ENCODE results near the gene MYO3B. TPM values are rescaled to one million over a fixed set of nuclear protein-coding genes. Genes with fewer than 3 reads are reported as not detected.
"Not testable (repeated sequence)": the region's sequence is repeated elsewhere in the genome, so short reads cannot be mapped to it uniquely, and the experiment has no call there.

The MYO3B gene
- total RNA-seq, 2 donors from 2014 or later, result 0.31 TPM; not detected in 1

DNA sequence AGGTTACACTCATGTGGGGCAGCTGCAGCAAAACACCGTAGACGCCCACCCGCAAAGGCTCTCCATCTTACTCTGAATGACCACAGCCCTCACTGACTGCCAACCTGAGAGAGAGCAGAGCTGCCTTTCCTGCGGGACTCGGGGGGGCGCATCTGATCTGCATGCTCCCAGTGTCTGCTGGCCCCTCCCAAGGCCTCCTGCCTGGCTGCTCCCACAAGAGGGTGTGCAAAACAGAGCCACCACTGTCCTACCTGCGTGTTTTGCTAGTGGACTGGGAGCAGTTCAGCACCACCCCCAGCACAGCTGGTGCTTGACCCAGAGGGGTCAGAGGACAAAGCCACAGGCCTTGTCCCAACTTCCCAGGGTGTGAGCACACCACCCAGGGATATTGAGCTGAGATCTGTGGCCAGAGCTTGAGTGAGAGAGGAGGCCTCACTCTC, 76.4 kb downstream of the MYO3B start:
- no peaks in the 10 kb centered on the region for H3K36me3 Mint-ChIP-seq
- DNase-seq (ENCODE audit: low spot score), result no peak
- H3K4me1 Mint-ChIP-seq (ENCODE audit: low read depth in 2 of 2), result no peaks in the 10 kb centered on the region
- peaks cover 4% of the 10 kb centered on the region for H3K9me3 Mint-ChIP-seq
- H3K27ac Mint-ChIP-seq, result no peak overlapping the region
- H3K4me3 Mint-ChIP-seq, result no peak overlapping the region
- H3K27me3 Mint-ChIP-seq, result peaks cover 20 to 42% of the 10 kb centered on the region in 2 donors
- peak in 1 of 2 donors; percentile 53 for ATAC-seq

DNA sequence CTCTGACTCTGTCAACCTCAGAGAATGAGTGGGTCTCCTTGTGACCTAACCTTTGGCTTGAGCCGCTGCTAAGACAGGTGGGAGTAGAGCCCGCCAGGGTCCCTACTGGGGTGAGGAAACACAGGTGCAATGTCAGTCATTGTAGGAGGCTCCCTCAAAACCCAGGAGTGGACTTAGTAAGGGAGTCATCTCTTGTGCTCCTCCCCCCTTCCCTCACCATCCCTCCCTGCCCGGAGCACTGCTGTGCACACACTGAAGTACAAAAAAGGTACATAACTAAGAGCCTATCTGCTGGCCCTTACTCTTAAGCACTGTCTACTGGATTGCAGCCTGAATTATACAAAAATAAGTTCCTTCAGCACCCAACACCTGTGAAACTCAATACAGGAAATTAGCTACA, 77.2 kb downstream of the MYO3B start:
- no peak overlapping the region for H3K27ac Mint-ChIP-seq
- no peaks in the 10 kb centered on the region for H3K36me3 Mint-ChIP-seq
- DNase-seq (ENCODE audit: low spot score), result no peak
- H3K9me3 Mint-ChIP-seq, result peaks cover 4% of the 10 kb centered on the region
- no peak for ATAC-seq
- no peak overlapping the region for H3K4me3 Mint-ChIP-seq
- no peaks in the 10 kb centered on the region for H3K4me1 Mint-ChIP-seq (ENCODE audit: low read depth in 2 of 2)
- peaks cover 18 to 42% of the 10 kb centered on the region in 2 donors for H3K27me3 Mint-ChIP-seq

DNA sequence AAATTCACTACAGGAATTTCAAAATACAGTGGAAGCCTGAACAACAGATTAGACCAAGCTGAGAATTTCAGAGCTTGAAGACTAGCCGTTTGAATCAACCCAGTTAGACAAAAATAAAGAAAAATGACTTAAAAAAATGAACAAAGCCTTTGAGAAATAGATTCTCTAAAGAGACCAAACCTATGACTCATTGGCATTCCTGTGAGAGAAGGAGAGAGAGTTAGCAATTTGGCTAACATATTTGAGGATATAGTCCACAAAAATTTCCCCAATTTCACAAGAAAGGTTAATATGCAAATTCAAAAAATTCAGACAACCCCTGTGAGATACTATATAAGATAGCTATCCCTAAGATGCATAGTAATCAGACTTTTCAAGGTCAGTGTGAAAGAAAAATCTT, 78.0 kb downstream of the MYO3B start:
- H3K9me3 Mint-ChIP-seq, result peaks cover 6% of the 10 kb centered on the region

DNA sequence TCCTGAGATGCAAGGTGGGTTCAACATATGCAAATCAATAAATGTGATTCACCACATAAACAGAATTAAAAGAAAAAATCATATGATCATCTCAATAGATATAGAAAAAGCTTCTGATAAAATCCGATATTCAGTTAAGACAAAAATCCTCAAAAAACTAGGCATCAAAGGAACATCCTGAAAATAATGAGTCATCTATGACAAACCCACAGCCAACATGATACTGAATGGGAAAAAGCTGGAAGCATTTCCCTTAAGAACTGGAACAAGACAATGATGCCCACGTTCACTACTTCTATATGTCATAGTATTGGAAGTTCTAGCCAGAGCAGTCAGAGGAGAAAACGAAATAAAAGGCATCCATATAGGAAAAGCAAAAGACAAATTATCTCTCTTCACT, 80.4 kb downstream of the MYO3B start:
- H3K27me3 Mint-ChIP-seq, result peaks cover 14 to 28% of the 10 kb centered on the region in 2 donors
- peaks cover 6% of the 10 kb centered on the region for H3K9me3 Mint-ChIP-seq
- no peaks in the 10 kb centered on the region for H3K36me3 Mint-ChIP-seq
- no peak overlapping the region for H3K4me3 Mint-ChIP-seq
- H3K4me1 Mint-ChIP-seq (ENCODE audit: low read depth in 2 of 2), result no peaks in the 10 kb centered on the region
- DNase-seq (ENCODE audit: low spot score) (no peak), ATAC-seq (no peak)
- H3K27ac Mint-ChIP-seq, result no peak overlapping the region

More for the DNA sequence above, 78.0 kb downstream of the MYO3B start:
- no peak for DNase-seq (ENCODE audit: low spot score)
- Mint-ChIP-seq H3K36me3 (no peaks in the 10 kb centered on the region), H3K27me3 (peaks cover 17 to 42% of the 10 kb centered on the region in 2 donors), H3K4me1 (ENCODE audit: low read depth in 2 of 2) (no peaks in the 10 kb centered on the region), H3K4me3 (no peak overlapping the region), H3K27ac (no peak overlapping the region)
- ATAC-seq, result no peak

GRCh38 chr2:170260188-170260587, 82.2 kb downstream of the MYO3B start:
- peaks cover 6% of the 10 kb centered on the region for H3K9me3 Mint-ChIP-seq
- no peaks in the 10 kb centered on the region for H3K4me1 Mint-ChIP-seq (ENCODE audit: low read depth in 2 of 2)
- peaks cover 9 to 24% of the 10 kb centered on the region in 2 donors for H3K27me3 Mint-ChIP-seq

DNA sequence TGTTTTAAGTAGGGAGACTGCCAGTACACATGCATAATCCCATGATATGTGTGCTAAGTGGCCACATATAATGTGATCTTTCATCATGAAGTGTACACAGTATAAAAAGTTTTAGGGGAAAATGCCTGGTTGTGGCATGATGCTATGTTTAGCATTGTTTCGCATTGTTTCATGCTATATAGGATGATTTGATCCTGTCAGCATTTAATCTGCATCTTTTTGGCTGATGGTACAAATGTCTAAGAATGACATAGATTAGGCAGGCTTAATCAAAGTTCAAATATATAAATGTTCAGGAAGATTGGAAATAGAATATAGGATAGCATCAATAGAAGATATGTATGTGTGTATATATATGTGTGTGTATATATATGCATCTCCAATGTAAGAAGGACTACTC, 83.6 kb downstream of the MYO3B start:
- H3K36me3 Mint-ChIP-seq, result no peaks in the 10 kb centered on the region
- H3K9me3 Mint-ChIP-seq, result peaks cover 6% of the 10 kb centered on the region
- peaks cover 11 to 13% of the 10 kb centered on the region in 2 donors for H3K27me3 Mint-ChIP-seq
- DNase-seq (ENCODE audit: low spot score) (no peak), ATAC-seq (no peak)
- H3K4me3 Mint-ChIP-seq, result no peak overlapping the region
- no peaks in the 10 kb centered on the region for H3K4me1 Mint-ChIP-seq (ENCODE audit: low read depth in 2 of 2)
- no peak overlapping the region for H3K27ac Mint-ChIP-seq

More at GRCh38 chr2:170260188-170260587, 82.2 kb downstream of the MYO3B start:
- Mint-ChIP-seq H3K4me3 (no peak overlapping the region), H3K36me3 (no peaks in the 10 kb centered on the region), H3K27ac (no peak overlapping the region)
- DNase-seq (ENCODE audit: low spot score) (no peak), ATAC-seq (no peak)

DNA sequence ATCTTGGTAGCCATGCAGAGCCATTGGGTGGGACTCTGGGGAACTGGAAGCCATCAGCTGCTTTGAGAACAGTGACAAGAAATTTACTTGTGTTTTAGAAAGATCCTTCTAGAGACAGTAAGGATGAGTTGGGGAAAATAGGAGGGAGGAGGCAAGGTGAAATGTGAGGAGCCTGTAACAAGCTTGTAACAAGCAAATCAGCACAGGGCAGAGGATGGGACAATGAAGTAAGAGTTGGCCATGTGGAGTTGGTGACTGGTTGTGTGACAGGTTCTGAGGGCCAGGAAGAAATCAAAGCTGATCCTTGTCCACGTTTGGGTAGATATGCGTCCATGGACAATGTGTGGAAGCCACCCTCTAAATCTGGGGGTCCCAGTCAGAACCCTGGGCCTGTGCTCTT, 84.4 kb downstream of the MYO3B start:
- Mint-ChIP-seq H3K4me3 (no peak overlapping the region), H3K27ac (no peak overlapping the region), H3K9me3 (peaks cover 6% of the 10 kb centered on the region), H3K4me1 (ENCODE audit: low read depth in 2 of 2) (no peaks in the 10 kb centered on the region), H3K36me3 (no peaks in the 10 kb centered on the region), H3K27me3 (peaks cover 5 to 11% of the 10 kb centered on the region in 2 donors)
- ATAC-seq, result no peak
- no peak for DNase-seq (ENCODE audit: low spot score)

DNA sequence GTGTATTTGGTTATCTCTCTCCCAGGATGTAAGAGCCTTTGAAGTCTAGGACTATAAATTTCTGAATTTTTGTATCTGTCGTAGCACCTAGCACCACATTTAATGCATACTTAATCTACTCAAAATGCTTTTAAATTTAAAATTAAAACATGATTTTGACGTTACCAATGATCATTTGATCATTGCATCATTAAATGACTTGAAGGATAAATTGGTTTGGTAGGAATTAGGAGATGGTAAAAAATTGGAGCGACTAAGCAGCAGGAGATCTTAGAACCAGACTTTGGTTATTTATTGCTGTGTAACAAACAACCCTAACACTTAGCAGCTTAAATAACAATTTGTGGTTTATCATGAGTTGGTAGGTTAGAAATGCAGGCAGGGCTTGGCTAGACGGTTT, 84.9 kb downstream of the MYO3B start:
- Mint-ChIP-seq H3K4me1 (ENCODE audit: low read depth in 2 of 2) (no peaks in the 10 kb centered on the region), H3K27me3 (peaks cover under 1 to 10% of the 10 kb centered on the region in 2 donors), H3K36me3 (no peaks in the 10 kb centered on the region), H3K4me3 (no peak overlapping the region), H3K9me3 (peaks cover 3% of the 10 kb centered on the region), H3K27ac (no peak overlapping the region)
- DNase-seq (ENCODE audit: low spot score), result no peak
- ATAC-seq, result no peak

DNA sequence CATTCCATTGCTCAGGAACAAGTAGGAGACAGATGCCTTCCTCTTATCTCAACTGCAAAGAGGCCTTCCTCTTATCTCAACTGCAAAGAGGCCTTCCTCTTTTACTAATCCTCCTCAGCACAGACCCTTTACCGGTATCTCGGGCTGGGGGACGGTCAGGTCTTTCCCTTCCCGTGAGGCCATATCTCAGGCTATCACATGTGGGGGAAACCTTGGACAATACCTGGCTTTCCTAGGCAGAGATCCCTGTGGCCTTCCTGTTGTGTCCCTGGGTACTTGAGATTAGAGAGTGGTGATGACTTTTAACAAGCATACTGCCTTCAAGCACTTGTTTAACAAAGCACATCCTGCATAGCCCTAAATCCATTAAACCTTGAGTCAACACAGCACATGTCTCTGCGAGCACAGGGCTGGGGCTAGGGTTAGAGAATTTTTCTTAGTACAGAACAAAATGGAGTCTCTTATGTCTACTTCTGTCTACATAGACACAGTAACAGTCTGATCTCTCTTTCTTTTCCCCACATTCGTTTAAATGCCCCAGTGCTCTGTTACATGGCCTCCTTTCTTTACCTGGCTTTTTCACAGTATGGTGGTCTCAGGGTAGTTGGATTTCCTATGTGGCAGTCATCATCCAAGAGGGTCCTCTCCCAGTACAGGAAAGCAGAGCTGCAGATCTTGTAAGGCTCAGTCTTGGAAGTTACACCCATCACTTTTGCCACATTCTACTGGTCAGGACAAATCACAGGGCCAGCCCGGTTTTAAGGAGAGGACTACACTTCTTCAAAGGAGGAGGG, 86.0 kb downstream of the MYO3B start:
- H3K9me3 Mint-ChIP-seq; DNase-seq (ENCODE audit: low spot score); H3K4me3 Mint-ChIP-seq; H3K4me1 Mint-ChIP-seq (ENCODE audit: low read depth in 2 of 2); H3K27ac Mint-ChIP-seq; H3K27me3 Mint-ChIP-seq; H3K36me3 Mint-ChIP-seq: not testable (repeated sequence)
- peak in 1 of 2 donors; percentile 24 for ATAC-seq

DNA sequence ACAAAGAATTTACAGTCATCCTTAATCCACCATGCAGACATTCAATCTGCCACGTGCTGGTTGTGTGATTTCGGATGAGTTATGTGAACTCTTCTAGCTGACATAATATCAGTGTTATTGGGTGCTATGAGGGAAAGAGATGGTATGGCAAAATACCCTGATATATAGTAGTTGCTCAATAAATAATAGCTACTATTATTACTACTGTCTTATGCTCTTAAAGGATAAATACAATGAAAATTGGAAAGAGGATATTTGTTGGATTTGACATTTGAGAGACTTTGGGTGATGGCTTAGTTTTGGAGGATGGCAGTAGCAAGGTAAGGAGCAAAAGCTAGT, 86.5 kb downstream of the MYO3B start:
- H3K9me3 Mint-ChIP-seq, result peaks cover 3% of the 10 kb centered on the region
- H3K4me3 Mint-ChIP-seq, result no peak overlapping the region
- H3K27ac Mint-ChIP-seq, result no peak overlapping the region
- H3K4me1 Mint-ChIP-seq (ENCODE audit: low read depth in 2 of 2), result no peaks in the 10 kb centered on the region
- peaks cover 0 to 10% of the 10 kb centered on the region in 2 donors for H3K27me3 Mint-ChIP-seq
- DNase-seq (ENCODE audit: low spot score) (no peak), ATAC-seq (no peak)
- no peaks in the 10 kb centered on the region for H3K36me3 Mint-ChIP-seq

DNA sequence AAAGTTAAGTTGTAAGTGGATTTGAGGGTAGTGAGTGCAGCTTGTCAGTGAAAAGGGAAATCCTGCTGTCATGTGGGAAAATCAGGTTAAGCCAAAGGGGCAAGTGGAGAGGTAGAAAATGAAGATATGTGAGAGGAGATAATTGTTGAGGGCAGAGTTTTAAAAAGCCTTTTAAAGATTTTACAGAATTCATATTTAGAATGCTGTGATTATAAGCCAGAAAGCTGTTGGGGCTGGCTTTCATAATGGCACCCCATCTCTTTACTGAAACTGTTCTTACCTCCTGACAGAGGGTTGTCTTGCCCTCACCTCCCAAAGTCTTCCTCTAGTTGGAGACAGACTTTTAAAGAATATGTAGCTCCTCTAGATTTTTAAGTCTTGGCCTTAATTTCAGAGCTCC, 86.9 kb downstream of the MYO3B start:
- no peak for DNase-seq (ENCODE audit: low spot score)
- no peak for ATAC-seq
- Mint-ChIP-seq H3K4me3 (no peak overlapping the region), H3K27ac (no peak overlapping the region), H3K4me1 (ENCODE audit: low read depth in 2 of 2) (no peaks in the 10 kb centered on the region), H3K9me3 (peaks cover 3% of the 10 kb centered on the region), H3K36me3 (no peaks in the 10 kb centered on the region), H3K27me3 (peaks cover 0 to 10% of the 10 kb centered on the region in 2 donors)

GRCh38 chr2:170265321-170265720, 87.4 kb downstream of the MYO3B start:
- no peak for ATAC-seq
- peaks cover under 1% of the 10 kb centered on the region for H3K9me3 Mint-ChIP-seq
- no peak overlapping the region for H3K4me3 Mint-ChIP-seq
- no peak for DNase-seq (ENCODE audit: low spot score)
- H3K36me3 Mint-ChIP-seq, result no peaks in the 10 kb centered on the region
- H3K27me3 Mint-ChIP-seq, result peaks cover 0 to 10% of the 10 kb centered on the region in 2 donors
- no peaks in the 10 kb centered on the region for H3K4me1 Mint-ChIP-seq (ENCODE audit: low read depth in 2 of 2)
- no peak overlapping the region for H3K27ac Mint-ChIP-seq

GRCh38 chr2:170266358-170266757, 88.4 kb downstream of the MYO3B start:
- no peaks in the 10 kb centered on the region for H3K4me1 Mint-ChIP-seq (ENCODE audit: low read depth in 2 of 2)
- H3K27me3 Mint-ChIP-seq, result peaks cover 0 to 13% of the 10 kb centered on the region in 2 donors
- no peak for ATAC-seq
- no peaks in the 10 kb centered on the region for H3K9me3 Mint-ChIP-seq
- H3K36me3 Mint-ChIP-seq, result no peaks in the 10 kb centered on the region
- H3K4me3 Mint-ChIP-seq, result no peak overlapping the region
- H3K27ac Mint-ChIP-seq, result no peak overlapping the region
- no peak for DNase-seq (ENCODE audit: low spot score)

GRCh38 chr2:170267071-170267470, 89.1 kb downstream of the MYO3B start:
- DNase-seq (ENCODE audit: low spot score) (no peak), ATAC-seq (no peak)
- Mint-ChIP-seq H3K4me1 (ENCODE audit: low read depth in 2 of 2) (no peaks in the 10 kb centered on the region), H3K27me3 (peaks cover 0 to 8% of the 10 kb centered on the region in 2 donors), H3K36me3 (no peaks in the 10 kb centered on the region), H3K9me3 (no peaks in the 10 kb centered on the region), H3K27ac (no peak overlapping the region), H3K4me3 (no peak overlapping the region)

Data from natural killer cell treated with Interleukin-12 subunit alpha and Interleukin-12 subunit beta and Interleukin-15 and Interleukin-18, amount 100 ng/mL, for 72 hours (primary cell).